H1 (cell line): ENCODE data around the gene NAGLU. TPM values are rescaled to one million over a fixed set of nuclear protein-coding genes. Genes with fewer than 3 reads are reported as not detected.

Experiments
- CTCF ChIA-PET: fragments of 300-600 bp; sonication (Branson Sonifier 250); formaldehyde crosslinking; loops from one replicate; lab custom pipeline; 2021; ENCODE audit not compliant: partially characterized antibody; lab: Charles Lee
- POLR2A ChIA-PET: fragments of 300-600 bp; sonication (Branson Sonifier 250); formaldehyde crosslinking; loops from one replicate; lab custom pipeline; 2021; ENCODE audit warnings: inconsistent platforms; ENCODE audit not compliant: partially characterized antibody; lab: Charles Lee
- DNase-seq, 2 experiments: peaks; one replicate each; pipeline versions ENCODE4 v3.0.0 to v3.0.0-alpha.2; 2010 to 2022; ENCODE audit warnings: low spot score in 2 of 2, low read depth in 1 of 2, mixed read lengths in 1 of 2
- FAIRE-seq: peaks from 2 replicates; lab custom pipeline; 2011; peaks lifted over from hg19 to GRCh38; lab: Jason Lieb, UNC
- H2AFZ ChIP-seq: 2 replicates; pipeline ENCODE4 v1.8.1; 2012; ENCODE audit warnings: low read length, inconsistent platforms
- H2AK5ac ChIP-seq: 2 replicates; pipeline ENCODE4 v1.6.1; 2013; ENCODE audit warnings: low read depth, low read length
- H2BK120ac ChIP-seq: replicated peaks from 2 replicates; pipeline ENCODE3; 2013; ENCODE audit warnings: low read depth, low read length, inconsistent platforms
- H2BK12ac ChIP-seq: 2 replicates; pipeline ENCODE4 v1.6.1; 2013; ENCODE audit warnings: low read depth, low read length
- H2BK15ac ChIP-seq: 2 replicates; pipeline ENCODE4 v1.6.1; 2013; ENCODE audit warnings: low read length
- H2BK20ac ChIP-seq: 2 replicates; pipeline ENCODE4 v1.6.1; 2013; ENCODE audit warnings: low read length
- H2BK5ac ChIP-seq: 2 replicates; pipeline ENCODE4 v1.6.1; 2013; ENCODE audit warnings: low read depth, low read length
- H3K14ac ChIP-seq: 2 replicates; pipeline ENCODE4 v1.6.1; 2013; ENCODE audit warnings: inconsistent platforms; ENCODE audit not compliant: insufficient read length
- H3K18ac ChIP-seq: 2 replicates; pipeline ENCODE4 v1.6.1; 2013; ENCODE audit warnings: low read length; ENCODE audit errors: extremely low read depth
- H3K23ac ChIP-seq: 2 replicates; pipeline ENCODE4 v1.6.1; 2013; ENCODE audit warnings: inconsistent platforms; ENCODE audit not compliant: insufficient read length
- H3K23me2 ChIP-seq: 2 replicates; pipeline ENCODE4 v1.6.1; 2013; ENCODE audit warnings: low read depth, low read length
- H3K27ac ChIP-seq: 2 replicates; pipeline ENCODE4 v1.6.1; 2011; ENCODE audit warnings: low read depth, low read length, inconsistent platforms
- H3K27me3 ChIP-seq, 4 experiments: replicated peaks in 1 of 4; 1 replicate in 1 of 4; 2 replicates in 3 of 4; pipeline versions ENCODE4 v1.6.1 to v1.8.1; 2011 to 2013; ENCODE audit warnings: low read length in 3 of 4, mild to moderate bottlenecking in 3 of 4, inconsistent platforms in 2 of 4, mixed read lengths in 2 of 4, moderate library complexity in 1 of 4; ENCODE audit not compliant: control insufficient read depth in 3 of 4, insufficient read depth in 3 of 4; ENCODE audit errors: extremely low read depth in 1 of 4
- H3K36me3 ChIP-seq, 4 experiments: 2 replicates each; pipeline versions ENCODE4 v1.6.1 to v1.8.1; 2011 to 2013; ENCODE audit warnings: mild to moderate bottlenecking in 4 of 4, low read length in 3 of 4, moderate library complexity in 2 of 4, control low read depth in 1 of 4, inconsistent platforms in 1 of 4; ENCODE audit not compliant: insufficient read depth in 4 of 4, control insufficient read depth in 2 of 4
- H3K4ac ChIP-seq: replicated peaks from 2 replicates; pipeline ENCODE3; 2013; ENCODE audit warnings: low read length, low read depth, mixed read lengths, inconsistent platforms; ENCODE audit not compliant: insufficient read length
- H3K4me1 ChIP-seq, 4 experiments: replicated peaks in 1 of 4; 1 replicate in 1 of 4; 2 replicates in 3 of 4; pipeline versions ENCODE4 v1.6.1 to v1.8.1; 2011 to 2013; ENCODE audit warnings: low read length in 3 of 4, inconsistent platforms in 2 of 4, mixed read lengths in 1 of 4; ENCODE audit not compliant: insufficient read depth in 4 of 4, control insufficient read depth in 3 of 4
- H3K4me2 ChIP-seq, 2 experiments: 2 replicates each; pipeline versions ENCODE4 v1.6.1 to v1.8.1; 2011 to 2013; ENCODE audit warnings: low read depth in 2 of 2, low read length in 2 of 2, control low read depth in 1 of 2, inconsistent platforms in 1 of 2, mild to moderate bottlenecking in 1 of 2; ENCODE audit not compliant: insufficient read depth in 1 of 2
- H3K4me3 ChIP-seq, 4 experiments: fragments of 200-600, 300-600 bp in 1 of 4; sonication (generic), shearing (Covaris generic), sonication (Bioruptor Twin) in 1 of 4; 2 replicates each; pipeline versions ENCODE4 v1.5.1 to v1.8.1; 2011 to 2016; ENCODE audit warnings: low read length in 4 of 4, low read depth in 3 of 4, control low read depth in 2 of 4, inconsistent platforms in 2 of 4, mild to moderate bottlenecking in 2 of 4, mixed read lengths in 1 of 4, moderate library complexity in 1 of 4; ENCODE audit not compliant: insufficient read depth in 2 of 4; ENCODE audit errors: extremely low read depth in 1 of 4
- H3K56ac ChIP-seq: replicated peaks from 2 replicates; pipeline ENCODE3; 2013; ENCODE audit warnings: low read depth, mild to moderate bottlenecking, mixed read lengths, low read length, inconsistent platforms; ENCODE audit not compliant: insufficient read length
- H3K79me1 ChIP-seq: 2 replicates; pipeline ENCODE4 v1.6.1; 2013; ENCODE audit warnings: low read depth, low read length, control low read depth
- H3K79me2 ChIP-seq, 2 experiments: 2 replicates each; pipeline versions ENCODE4 v1.6.1 to v1.8.1; 2012 to 2013; ENCODE audit warnings: low read length in 2 of 2, mild to moderate bottlenecking in 2 of 2, inconsistent platforms in 1 of 2; ENCODE audit not compliant: insufficient read depth in 2 of 2, control insufficient read depth in 1 of 2
- H3K9ac ChIP-seq, 4 experiments: replicated peaks in 1 of 4; 1 replicate in 1 of 4; 2 replicates in 3 of 4; pipeline versions ENCODE4 v1.6.1 to v1.8.1; 2011 to 2013; ENCODE audit warnings: low read depth in 3 of 4, low read length in 3 of 4, control low read depth in 2 of 4, mild to moderate bottlenecking in 2 of 4, moderate library complexity in 2 of 4, inconsistent platforms in 1 of 4; ENCODE audit errors: extremely low read depth in 1 of 4
- H3K9me3 ChIP-seq, 2 experiments: 2 replicates each; pipeline versions ENCODE4 v1.6.1 to v1.8.1; 2012 to 2013; ENCODE audit warnings: mild to moderate bottlenecking in 2 of 2, moderate library complexity in 2 of 2, control low read depth in 1 of 2, inconsistent platforms in 1 of 2, low read depth in 1 of 2, low read length in 1 of 2, mixed read lengths in 1 of 2; ENCODE audit not compliant: insufficient read depth in 2 of 2
- H4K20me1 ChIP-seq, 2 experiments: replicated peaks in 1 of 2; 2 replicates each; pipeline versions ENCODE3 to v1.8.1; 2011 to 2013; ENCODE audit warnings: inconsistent platforms in 2 of 2, low read length in 2 of 2, mild to moderate bottlenecking in 1 of 2; ENCODE audit not compliant: insufficient read depth in 2 of 2, control insufficient read depth in 1 of 2
- H4K5ac ChIP-seq: 2 replicates; pipeline ENCODE4 v1.6.1; 2013; ENCODE audit warnings: low read length, low read depth, mixed read lengths, inconsistent platforms; ENCODE audit not compliant: insufficient read length
- H4K8ac ChIP-seq: 2 replicates; pipeline ENCODE4 v1.8.0; 2013; ENCODE audit warnings: mild to moderate bottlenecking, moderate library complexity, low read length, inconsistent platforms; ENCODE audit not compliant: insufficient read depth; ENCODE audit errors: extremely low read depth
- H4K91ac ChIP-seq: replicated peaks from 2 replicates; pipeline ENCODE3; 2013; ENCODE audit warnings: low read length, mixed read lengths, inconsistent platforms; ENCODE audit not compliant: insufficient read length
- BRCA1 ChIP-seq: IDR thresholded peaks from 2 replicates; pipeline ENCODE4 v1.6.1; 2012; ENCODE audit warnings: low read depth, low read length, improper control_type of control experiment
- CBX8 ChIP-seq: fragments of 300-800, 300-1000 bp; sonication (generic); IDR thresholded peaks from 2 replicates; pipeline ENCODE4 v1.7.1; 2016; ENCODE audit warnings: low read depth, low read length, borderline replicate concordance
- E2F6 ChIP-seq: IDR thresholded peaks from 2 replicates; pipeline ENCODE4 v1.6.1; 2012; ENCODE audit warnings: inconsistent platforms
- EP300 ChIP-seq, 2 experiments: IDR thresholded peaks; 1 replicate in 1 of 2; 2 replicates in 1 of 2; pipeline ENCODE4 v1.6.1; 2011 to 2012; ENCODE audit warnings: low read depth in 2 of 2, low read length in 2 of 2, mild to moderate bottlenecking in 2 of 2, borderline replicate concordance in 1 of 2, inconsistent platforms in 1 of 2, moderate library complexity in 1 of 2
- JUN ChIP-seq: IDR thresholded peaks from 2 replicates; pipeline ENCODE4 v1.6.1; 2011; ENCODE audit warnings: low read depth, mild to moderate bottlenecking, improper control_type of control experiment, low read length
- NANOG ChIP-seq: IDR thresholded peaks from 2 replicates; pipeline ENCODE4 v1.6.1; 2011; ENCODE audit warnings: low read length, low read depth, mild to moderate bottlenecking, inconsistent platforms; ENCODE audit not compliant: insufficient read depth, poor library complexity, severe bottlenecking
- RBBP5 ChIP-seq: IDR thresholded peaks from 2 replicates; pipeline ENCODE4 v1.7.1; 2012; ENCODE audit warnings: low read depth, mild to moderate bottlenecking, inconsistent platforms, low read length, moderate library complexity, borderline replicate concordance
- RNF2 ChIP-seq: fragments of 200-900, 300-1000 bp; sonication (generic); IDR thresholded peaks from 2 replicates; pipeline ENCODE4 v1.7.1; 2016; ENCODE audit warnings: borderline replicate concordance, low read depth, mild to moderate bottlenecking, antibody characterized with exemption, low read length; ENCODE audit not compliant: poor library complexity, severe bottlenecking; ENCODE audit errors: missing control alignments
- SIN3A ChIP-seq, 2 experiments: IDR thresholded peaks in 1 of 2; conservative IDR thresholded peaks in 1 of 2; 2 replicates each; pipeline ENCODE4 v1.6.1; 2011 to 2012; ENCODE audit warnings: low read length in 2 of 2, improper control_type of control experiment in 1 of 2, low read depth in 1 of 2, mild to moderate bottlenecking in 1 of 2
- SUZ12 ChIP-seq: fragments of 200-600 bp; sonication (generic); IDR thresholded peaks from 2 replicates; pipeline ENCODE4 v1.6.1; 2012; ENCODE audit warnings: mild to moderate bottlenecking, inconsistent platforms, low read length, moderate library complexity, mixed read lengths
- TAF1 ChIP-seq: IDR thresholded peaks from 2 replicates; pipeline ENCODE4 v1.6.1; 2011; ENCODE audit warnings: mild to moderate bottlenecking, low read depth, low read length
- TAF7 ChIP-seq: optimal IDR thresholded peaks from 2 replicates; pipeline ENCODE3; 2011; ENCODE audit warnings: low read depth, mild to moderate bottlenecking, inconsistent platforms, low read length, moderate library complexity, borderline replicate concordance
- WGBS, 2 experiments: shearing (Covaris generic) in 1 of 2; methylation state at CpG; one replicate each; pipeline versions ENCODE4 v1.1.6 to v1.1.7; 2013 to 2015; ENCODE audit warnings: low lambda C conversion rate in 2 of 2, mixed read lengths in 2 of 2, inconsistent platforms in 1 of 2, low coverage in 1 of 2, missing lambda C conversion rate in 1 of 2; ENCODE audit not compliant: insufficient replicate concordance in 2 of 2, insufficient coverage in 1 of 2, insufficient read length in 1 of 2; ENCODE audit errors: extremely low coverage in 1 of 2, missing lambda C conversion rate in 1 of 2; 5-methylcytosine and 5-hydroxymethylcytosine counted together
- polyA plus RNA-seq, 7 experiments: library from polyadenylated mRNA; depleted of rRNA in 3 of 7; stranded (reverse) in 5 of 7; unstranded in 2 of 7; fragments of >200 nt in 5 of 7; fragments of 200-250 nt in 2 of 7; gene quantifications; 1 replicate in 5 of 7; 2 replicates in 1 of 7; 4 replicates in 1 of 7; pipeline versions ENCODE4 v1.2.1 to v1.2.3, GENCODE V29; 2011 to 2013; ENCODE audit warnings: missing spikeins in 2 of 7, mixed read lengths in 2 of 7
- total RNA-seq: library from RNA; stranded (reverse); fragmentation: NEBNext Ultra II Directional; extraction: Animal tissue kit (Norgen Biotek cat#: 25700); gene quantifications from 2 replicates; pipeline ENCODE4 v1.2.1, GENCODE V29; 2021

Gene NAGLU
- total and polyA plus RNA-seq, 2 of the 8 experiments (the other 6 are each of a cell fraction or from before 2014, with no cell fraction given), result 21.3 to 21.6 TPM

DNA sequence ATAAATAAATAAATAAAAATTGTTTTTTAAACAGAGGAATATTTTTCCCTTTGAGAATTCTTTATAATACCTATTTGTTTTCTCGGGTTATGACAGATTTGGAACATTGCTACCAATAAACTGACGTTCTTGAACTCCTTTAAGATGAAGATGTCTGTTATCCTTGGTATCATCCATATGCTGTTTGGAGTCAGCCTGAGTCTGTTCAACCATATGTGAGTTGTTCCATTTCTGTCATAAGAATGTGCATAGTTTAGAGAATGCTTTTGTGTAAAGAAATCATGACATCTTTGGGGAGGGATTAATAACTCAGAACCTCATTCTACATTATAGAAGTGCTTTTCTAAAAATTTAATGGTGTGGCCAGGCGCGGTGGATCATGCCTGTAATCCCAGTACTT lies 37.2 kb upstream of the NAGLU start:
- no peak overlapping the region for H3K23ac ChIP-seq
- ChIA-PET CTCF (no interaction called here), POLR2A (interaction anchor here (0.7 to 2.2 kb wide), 3 partner anchors 16 to 48 kb away, joined by 3 to 7 read pairs (median 3); no protein-coding TSS in a partner anchor)
- H4K20me1 ChIP-seq, result no peaks in the 10 kb centered on the region
- H2BK120ac ChIP-seq, result no peak overlapping the region
- no peak overlapping the region for H3K56ac ChIP-seq
- no peak for TF ChIP-seq JUN
- no peak for TF ChIP-seq CBX8
- no peak for TF ChIP-seq SIN3A (conservative IDR thresholded peaks at IDR 0.05 in 1 of 2, IDR thresholded peaks at IDR 0.05 in 1 of 2; ENCODE audit: low read depth in 1 of 2, low read length in 2 of 2)
- TF ChIP-seq NANOG, result no peak
- no peak for TF ChIP-seq RNF2
- TF ChIP-seq E2F6, result no peak
- TF ChIP-seq SUZ12, result no peak
- no peak for TF ChIP-seq TAF7
- no peak for TF ChIP-seq TAF1
- TF ChIP-seq BRCA1, result no peak
- no peak for TF ChIP-seq RBBP5
- no peak for TF ChIP-seq EP300 (IDR thresholded peaks at IDR 0.05; ENCODE audit: borderline replicate concordance in 1 of 2, low read depth in 2 of 2, low read length in 2 of 2)
- H2AFZ ChIP-seq, result no peak overlapping the region
- no peak overlapping the region for H3K27ac ChIP-seq
- no peak overlapping the region for H4K91ac ChIP-seq
- H3K18ac ChIP-seq, result no peak overlapping the region
- peaks cover 12 to 48% (median 27%) of the 10 kb centered on the region in 4 experiments; a peak in 6 of 8 replicates for H3K36me3 ChIP-seq
- no peak overlapping the region for H4K5ac ChIP-seq
- H3K4me3 ChIP-seq, result no peak overlapping the region
- H2BK20ac ChIP-seq, result no peak overlapping the region
- 97% methylated on average over 4 of the region's 4 CpGs; no CpG with 5 or more reads in 1 of the 2 experiments for WGBS, 2 experiments
- H3K9ac ChIP-seq, result no peak overlapping the region
- H2BK15ac ChIP-seq, result no peak overlapping the region
- no peaks in the 10 kb centered on the region for H3K79me1 ChIP-seq
- H3K14ac ChIP-seq, result no peak overlapping the region
- H4K8ac ChIP-seq, result no peak overlapping the region
- H2AK5ac ChIP-seq, result no peak overlapping the region
- no peak overlapping the region for H3K4me2 ChIP-seq
- no peaks in the 10 kb centered on the region for H3K9me3 ChIP-seq
- DNase-seq, result no peak
- H2BK5ac ChIP-seq, result no peak overlapping the region
- H3K79me2 ChIP-seq, result no peaks in the 10 kb centered on the region
- no peaks in the 10 kb centered on the region for H3K4me1 ChIP-seq
- no peak for FAIRE-seq
- H3K27me3 ChIP-seq, result no peaks in the 10 kb centered on the region
- no peak overlapping the region for H3K4ac ChIP-seq
- H3K23me2 ChIP-seq, result no peaks in the 10 kb centered on the region
- no peak overlapping the region for H2BK12ac ChIP-seq
